GM21447 (cell line): ENCODE data around the gene GOLIM4.
A peak's percentile ranks its signal among the peaks of the same experiment; 100 is the strongest.
"Not testable (repeated sequence)": the region's sequence is repeated elsewhere in the genome, so short reads cannot be mapped to it uniquely, and the experiment has no call there.

ENCODE experiments used
- ATAC-seq: cut with Tn5 transposase; IDR thresholded peaks from one replicate; pipeline ENCODE4 v1.9.1; 2021; ENCODE audit not compliant: unreplicated experiment

The GOLIM4 gene

GRCh38 chr3:168095611-168096209, at the start of gene GOLIM4:
Gene GOLIM4, minus strand, starts transcription at chr3:168095924. Its CDS starts 639 bp downstream, at chr3:168095285.
- peak; percentile 76 for ATAC-seq

DNA sequence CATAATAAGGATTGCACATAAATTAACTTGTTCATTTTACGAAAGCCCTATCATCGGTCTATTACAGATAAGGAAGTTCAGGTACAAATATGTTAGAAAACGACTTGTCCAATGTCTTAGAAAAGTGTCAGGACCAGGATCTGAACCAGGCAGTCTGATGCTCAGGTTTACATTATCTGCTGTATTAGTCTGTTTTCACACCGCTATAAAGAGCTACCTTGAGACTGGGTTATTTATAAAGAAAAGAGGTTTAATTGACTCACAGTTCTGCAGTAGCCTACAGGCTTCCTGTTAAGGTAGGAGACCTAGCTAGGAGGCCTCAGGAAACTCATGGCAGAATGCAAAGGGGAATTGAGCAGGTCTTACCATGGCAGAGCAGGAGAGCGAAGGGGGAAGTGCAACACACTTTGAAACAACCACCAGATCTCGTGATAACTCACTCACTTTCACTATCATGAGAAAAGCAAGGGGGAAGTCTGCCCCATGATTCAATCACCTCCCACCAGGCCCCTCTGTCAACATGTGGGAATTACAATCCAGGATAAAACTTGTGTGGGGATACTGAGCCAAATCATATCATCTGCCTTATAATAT, 45.8 kb upstream of the GOLIM4 start:
- ATAC-seq = no peak

GRCh38 chr3:168139947-168140346, 44.2 kb upstream of the GOLIM4 start:
- ATAC-seq = no peak

DNA sequence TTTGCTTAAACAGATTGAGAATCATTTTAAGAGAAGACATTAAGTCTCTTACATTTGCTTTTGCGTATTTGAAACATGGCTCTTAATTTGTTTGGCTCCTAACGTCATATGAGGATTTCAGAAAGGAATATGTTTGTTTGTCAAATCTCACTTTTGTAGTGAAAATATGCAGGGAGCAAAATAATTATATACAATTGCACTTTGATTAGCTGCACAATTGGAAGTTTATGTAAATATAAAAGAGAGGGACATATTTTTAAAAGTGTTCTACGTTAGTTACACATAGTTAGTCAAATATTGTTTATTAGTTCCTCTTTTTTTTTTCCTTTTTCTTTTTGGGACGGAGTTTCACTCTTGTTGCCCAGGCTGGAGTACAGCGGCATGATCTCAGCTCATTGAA, 42.7 kb upstream of the GOLIM4 start:
- ATAC-seq = no peak

- ATAC-seq = no peak
These were observed 39.2 kb upstream of the GOLIM4 start for GRCh38 chr3:168134931-168135330.

GRCh38 chr3:168130250-168130649, 34.5 kb upstream of the GOLIM4 start:
- not testable (repeated sequence) for ATAC-seq

DNA sequence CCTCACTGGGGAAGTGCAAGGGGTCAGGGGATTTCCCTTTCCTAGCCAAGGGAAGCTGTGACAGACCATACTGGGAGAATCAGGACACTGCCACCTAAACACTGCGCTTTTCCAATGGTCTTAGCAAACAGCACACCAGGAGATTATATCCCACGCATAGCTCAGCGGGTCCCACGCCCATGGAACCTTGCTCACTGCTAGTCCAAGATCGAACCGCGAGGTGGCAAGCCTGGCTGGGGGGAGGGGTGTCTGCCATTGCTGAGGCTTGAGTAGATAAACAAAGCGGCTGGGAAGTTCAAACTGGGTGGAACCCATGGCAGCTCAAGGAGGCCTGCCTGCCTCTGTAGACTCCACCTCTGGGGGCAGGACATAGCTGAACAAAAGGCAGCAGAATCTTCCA, 32.7 kb upstream of the GOLIM4 start:
- not testable (repeated sequence) for ATAC-seq

DNA sequence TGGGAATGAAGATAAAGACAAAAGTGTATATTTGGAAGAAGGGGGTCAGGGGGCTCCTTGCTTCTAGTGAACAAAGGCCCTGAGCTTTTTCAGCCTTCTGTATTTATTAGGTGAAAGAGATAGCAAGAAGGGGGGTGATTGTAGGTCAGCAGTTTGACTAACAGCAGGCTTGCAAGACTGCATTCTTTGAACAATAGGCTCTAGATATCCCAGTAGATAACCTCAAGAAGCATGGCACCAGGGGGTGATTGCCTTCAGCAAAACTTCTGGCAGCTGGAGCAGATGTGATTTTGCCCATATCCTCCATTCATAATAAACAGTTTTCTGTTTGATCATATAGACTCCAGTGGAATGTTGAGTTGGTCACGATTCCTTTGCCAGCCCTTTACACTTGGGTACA, 31.7 kb upstream of the GOLIM4 start:
- no peak for ATAC-seq

GRCh38 chr3:168124791-168125190, 29.1 kb upstream of the GOLIM4 start:
- no peak for ATAC-seq

DNA sequence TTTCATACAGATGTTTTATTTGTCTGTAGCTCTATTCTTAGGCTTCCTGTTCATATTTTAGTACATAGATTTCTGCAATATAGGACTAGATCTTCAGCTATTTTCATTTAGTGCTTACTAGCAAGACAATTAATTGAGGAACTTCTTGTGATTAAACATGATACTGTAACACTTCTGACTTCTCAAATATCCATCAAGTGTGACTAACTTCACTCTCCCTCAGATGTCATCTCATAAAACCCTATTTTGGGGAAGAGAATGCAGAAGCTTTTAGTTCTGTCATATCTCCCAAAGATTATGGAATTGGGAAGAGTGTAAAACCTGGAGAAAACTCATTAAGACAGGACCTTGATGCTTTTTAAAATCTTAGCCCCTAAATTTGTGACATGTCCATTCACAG, 28.6 kb upstream of the GOLIM4 start:
- no peak for ATAC-seq

GRCh38 chr3:168123201-168124176, 27.8 kb upstream of the GOLIM4 start:
- no peak for ATAC-seq

DNA sequence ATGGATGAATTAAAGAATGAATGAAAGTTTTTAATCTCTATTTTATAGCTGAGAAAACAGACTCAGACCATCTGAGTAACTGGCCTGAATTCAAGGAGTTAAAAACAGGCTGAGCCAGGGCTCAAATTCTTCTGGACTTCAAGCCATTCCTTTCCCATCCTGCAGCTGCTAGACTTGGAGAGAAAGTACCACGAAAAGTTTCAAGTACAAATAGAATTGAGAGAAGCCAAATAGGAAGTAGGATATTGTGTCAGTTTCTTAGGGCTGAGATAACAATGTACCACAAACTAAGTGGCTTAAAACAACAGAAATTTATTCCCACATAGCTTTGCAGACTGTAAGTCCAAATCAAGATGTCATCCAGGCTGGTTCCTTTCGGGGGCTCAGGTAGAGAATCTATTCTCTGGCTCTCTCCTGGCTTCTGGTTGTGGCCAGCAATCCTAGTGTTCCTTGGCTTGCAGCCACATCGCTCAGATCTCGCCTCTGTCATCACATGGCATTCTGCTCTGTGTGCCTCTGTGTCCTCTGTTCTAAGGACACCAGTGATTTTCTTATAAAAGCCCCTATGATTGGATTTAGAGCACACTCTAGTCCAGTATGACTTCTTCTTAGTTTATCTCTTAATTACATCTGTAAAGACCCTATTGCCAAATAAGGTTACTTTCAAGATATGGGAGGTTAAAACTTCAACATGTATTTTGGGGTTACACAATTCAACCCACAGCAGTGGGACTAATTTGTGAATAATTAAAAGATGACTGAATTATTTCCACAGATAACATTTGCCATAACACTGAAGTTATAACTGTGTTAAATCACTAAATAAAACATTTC, 25.7 kb upstream of the GOLIM4 start:
- ATAC-seq = no peak

DNA sequence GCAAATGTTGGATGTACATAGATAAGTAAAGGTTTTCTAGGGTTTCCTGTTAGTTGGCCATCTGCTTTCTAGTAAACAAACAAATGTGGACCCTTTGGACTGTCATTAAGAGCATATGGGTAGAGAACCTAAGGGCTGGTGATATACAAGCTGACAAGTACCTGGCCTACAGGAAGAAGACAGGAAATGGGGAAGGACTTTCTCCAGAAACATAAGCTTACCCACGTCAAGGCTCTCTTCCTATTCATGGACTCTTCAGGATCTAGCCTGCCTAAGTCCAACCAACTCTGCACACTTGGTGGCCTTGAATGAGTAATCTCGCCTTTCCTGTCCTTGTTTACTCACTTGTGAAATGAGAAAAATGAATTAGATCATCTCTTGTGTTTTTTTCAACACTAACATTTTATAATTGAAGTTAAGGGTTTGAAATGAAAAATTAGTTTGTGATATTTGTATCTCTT, 22.2 kb upstream of the GOLIM4 start:
- no peak for ATAC-seq

DNA sequence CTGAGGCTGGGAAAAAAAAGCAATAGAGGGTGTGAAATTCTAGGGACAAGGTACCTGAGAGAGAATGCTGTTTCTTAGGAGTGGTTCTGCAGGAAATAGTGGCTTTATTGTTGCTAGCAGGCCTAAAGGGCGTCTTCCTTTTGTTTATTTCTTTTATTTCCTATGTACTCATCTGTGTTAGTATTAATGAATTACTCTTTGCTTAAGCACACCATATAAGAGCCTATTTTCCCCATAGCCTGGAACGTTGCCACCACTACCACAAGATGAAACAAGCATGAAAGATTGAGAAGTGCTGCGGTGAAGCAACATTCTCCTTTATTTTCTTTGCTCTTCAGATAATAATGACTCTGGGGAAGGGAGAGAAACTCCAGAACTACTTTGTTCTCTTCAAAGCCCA, 21.3 kb upstream of the GOLIM4 start:
- no peak for ATAC-seq

GRCh38 chr3:168116279-168116678, 20.6 kb upstream of the GOLIM4 start:
- no peak for ATAC-seq

DNA sequence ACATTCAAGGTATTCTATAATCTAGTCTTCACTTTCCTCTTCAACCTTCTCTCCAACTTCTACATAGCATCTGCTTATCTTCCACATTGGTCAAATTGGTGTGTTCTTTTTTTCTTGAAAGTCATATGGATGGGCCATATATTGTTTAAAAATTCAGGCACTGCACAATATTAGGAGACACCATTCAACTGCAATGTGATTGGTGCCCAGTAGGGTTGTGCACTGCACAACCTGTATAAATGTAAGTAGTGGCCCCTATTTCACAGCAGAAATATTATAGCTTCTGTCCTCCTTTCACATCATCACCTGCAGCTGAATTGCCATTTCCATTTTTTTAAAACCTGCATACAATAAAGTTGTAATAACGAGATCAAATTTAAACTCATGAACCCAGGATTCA, 18.1 kb upstream of the GOLIM4 start:
- no peak for ATAC-seq

GRCh38 chr3:168112894-168113293, 17.2 kb upstream of the GOLIM4 start:
- no peak for ATAC-seq

DNA sequence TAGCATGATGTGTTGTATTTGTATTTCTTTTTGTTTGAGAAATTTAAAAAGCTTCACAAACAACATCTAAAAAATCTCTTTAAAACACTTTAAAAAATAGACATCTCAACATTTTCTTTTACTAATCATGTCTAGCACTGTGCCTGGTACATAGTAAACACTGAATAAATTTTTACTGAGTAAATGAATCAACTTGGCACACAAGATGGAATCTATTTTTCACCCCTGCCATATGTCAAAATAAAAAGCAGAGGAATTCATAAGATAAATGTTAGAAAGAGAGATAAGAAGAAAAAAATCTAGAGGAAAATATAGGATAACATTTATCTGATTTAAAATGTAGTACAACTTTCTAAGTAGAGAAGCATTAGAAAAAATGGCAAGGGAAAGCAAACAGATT, 8.6 kb upstream of the GOLIM4 start:
- ATAC-seq = no peak

GRCh38 chr3:168102735-168103410, 7.1 kb upstream of the GOLIM4 start:
- ATAC-seq = no peak

- no peak for ATAC-seq
These were observed 5.2 kb upstream of the GOLIM4 start for GRCh38 chr3:168100777-168101492.
